ENCODE data around the gene IL2RG. TPM values are rescaled to one million over a fixed set of nuclear protein-coding genes. Genes with fewer than 3 reads are reported as not detected.
A peak's percentile ranks its signal among the peaks of the same experiment; 100 is the strongest.

The IL2RG gene
- total and polyA plus RNA-seq, 4 donors = 2.2 to 4.0 (median 3.3) TPM

GRCh38 chrX:71082822-71083221 is 28.6 kb downstream of the IL2RG start:
- no peaks in the 10 kb centered on the region for H3K4me1 ChIP-seq (ENCODE audit: control insufficient read depth in 4 of 4, insufficient read depth in 4 of 4, low read length in 3 of 4)

GRCh38 chrX:71082124-71082647 is 29.2 kb downstream of the IL2RG start:
- Histone ChIP-seq H3K27ac (ENCODE audit: low read depth in 1 of 2, low read length in 2 of 2) (no peak overlapping the region), H3K9me3 (ENCODE audit: control insufficient read depth in 4 of 4, low read length in 3 of 4) (no peaks in the 10 kb centered on the region), H3K4me3 (ENCODE audit: low read depth in 1 of 3, low read length in 3 of 3) (no peak overlapping the region), H3K27me3 (ENCODE audit: control insufficient read depth in 4 of 4, insufficient read depth in 4 of 4, low read length in 3 of 4) (no peaks in the 10 kb centered on the region), H3K9ac (ENCODE audit: low read depth in 1 of 2, low read length in 2 of 2) (no peak overlapping the region), H3K4me1 (ENCODE audit: control insufficient read depth in 4 of 4, insufficient read depth in 4 of 4, low read length in 3 of 4) (no peaks in the 10 kb centered on the region), H3K36me3 (ENCODE audit: control insufficient read depth in 4 of 4, insufficient read depth in 3 of 4, low read depth in 1 of 4, low read length in 3 of 4) (no peaks in the 10 kb centered on the region)
- DNase-seq (ENCODE audit: low spot score) = no peak
- WGBS = 88% methylated on average over 5 of the region's 5 CpGs
- TF ChIP-seq JUND (IDR thresholded peaks at IDR 0.05) = no peak

More at GRCh38 chrX:71082822-71083221, 28.6 kb downstream of the IL2RG start:
- no peak overlapping the region for H3K27ac ChIP-seq (ENCODE audit: low read depth in 1 of 2, low read length in 2 of 2)
- no peak overlapping the region for H3K9ac ChIP-seq (ENCODE audit: low read depth in 1 of 2, low read length in 2 of 2)
- H3K4me3 ChIP-seq (ENCODE audit: low read depth in 1 of 3, low read length in 3 of 3) = no peak overlapping the region
- no peak for DNase-seq (ENCODE audit: low spot score)
- H3K9me3 ChIP-seq (ENCODE audit: control insufficient read depth in 4 of 4, low read length in 3 of 4) = no peaks in the 10 kb centered on the region
- no peaks in the 10 kb centered on the region for H3K36me3 ChIP-seq (ENCODE audit: control insufficient read depth in 4 of 4, insufficient read depth in 3 of 4, low read depth in 1 of 4, low read length in 3 of 4)
- TF ChIP-seq SP1 (IDR thresholded peaks at IDR 0.05) = no peak
- TF ChIP-seq YY1 (IDR thresholded peaks at IDR 0.05) = no peak
- no peak for TF ChIP-seq HNF4G (IDR thresholded peaks at IDR 0.05)
- no peak for TF ChIP-seq ZBTB33 (IDR thresholded peaks at IDR 0.05)
- 93% methylated on average over 4 of the region's 4 CpGs for WGBS
- no peaks in the 10 kb centered on the region for H3K27me3 ChIP-seq (ENCODE audit: control insufficient read depth in 4 of 4, insufficient read depth in 4 of 4, low read length in 3 of 4)

- H3K9me3 ChIP-seq (ENCODE audit: control insufficient read depth in 4 of 4, low read length in 3 of 4) = no peaks in the 10 kb centered on the region
- no peaks in the 10 kb centered on the region for H3K36me3 ChIP-seq (ENCODE audit: control insufficient read depth in 4 of 4, insufficient read depth in 3 of 4, low read depth in 1 of 4, low read length in 3 of 4)
- H3K27me3 ChIP-seq (ENCODE audit: control insufficient read depth in 4 of 4, insufficient read depth in 4 of 4, low read length in 3 of 4) = no peaks in the 10 kb centered on the region
- WGBS = 39% methylated on average over 3 of the region's 3 CpGs
- no peak overlapping the region for H3K9ac ChIP-seq (ENCODE audit: low read depth in 1 of 2, low read length in 2 of 2)
- TF ChIP-seq ZBTB33 (IDR thresholded peaks at IDR 0.05) (no peak), TAF1 (conservative IDR thresholded peaks at IDR 0.05) (no peak), SP1 (IDR thresholded peaks at IDR 0.05) (peak; percentile 42), NR2F2 (IDR thresholded peaks at IDR 0.05) (no peak), HNF4A (conservative IDR thresholded peaks at IDR 0.05) (peak; percentile 71 to 86), HNF4G (IDR thresholded peaks at IDR 0.05) (peak; percentile 25)
- H3K4me3 ChIP-seq (ENCODE audit: low read depth in 1 of 3, low read length in 3 of 3) = no peak overlapping the region
- no peak overlapping the region for H3K27ac ChIP-seq (ENCODE audit: low read depth in 1 of 2, low read length in 2 of 2)
- no peaks in the 10 kb centered on the region for H3K4me1 ChIP-seq (ENCODE audit: control insufficient read depth in 4 of 4, insufficient read depth in 4 of 4, low read length in 3 of 4)
- DNase-seq (ENCODE audit: low spot score) = no peak
Observed at GRCh38 chrX:71081330-71082123, 29.9 kb downstream of the IL2RG start.

Data from liver (tissue), 9 donors.